ENCODE measurements around the gene EFNA5. TPM values are rescaled to one million over a fixed set of nuclear protein-coding genes. Genes with fewer than 3 reads are reported as not detected.

The EFNA5 gene
- total RNA-seq, 1 experiment from 2014 or later = 1.5 TPM

- no peak for TF ChIP-seq CTCF (IDR thresholded peaks at IDR 0.05; ENCODE audit: insufficient read depth in 1 of 2, low read depth in 1 of 2, low read length in 1 of 2, severe bottlenecking in 1 of 2, unreplicated experiment in 1 of 2)
- DNase-seq = no peak
- BruUV-seq (replicated peaks) = no TSS peak
- H3K9me3 ChIP-seq = no peaks in the 10 kb centered on the region
- H3K4me3 ChIP-seq (ENCODE audit: low read depth, low read length) = no peak overlapping the region
- peaks cover 4% of the 10 kb centered on the region for H3K4me1 Mint-ChIP-seq (ENCODE audit: low read depth, unreplicated experiment)
- peaks cover 5% of the 10 kb centered on the region for H3K27me3 Mint-ChIP-seq (ENCODE audit: insufficient read depth, unreplicated experiment)
- H3K9me3 Mint-ChIP-seq (ENCODE audit: unreplicated experiment) = no peaks in the 10 kb centered on the region
- no peaks in the 10 kb centered on the region for H3K36me3 ChIP-seq (ENCODE audit: control insufficient read depth, insufficient read depth, low read length)
- H3K27ac Mint-ChIP-seq (ENCODE audit: unreplicated experiment) = no peak overlapping the region
- no peaks in the 10 kb centered on the region for H3K27me3 ChIP-seq (replicated peaks; ENCODE audit: control insufficient read depth, insufficient read depth, low read length)
- ChIA-PET CTCF (no interaction called here), POLR2A (no interaction called here)
- intact Hi-C loops (cut with micrococcal nuclease; ENCODE audit: unreplicated experiment) = no loop called here
- no peak overlapping the region for H3K4me3 Mint-ChIP-seq (ENCODE audit: unreplicated experiment)
- no peaks in the 10 kb centered on the region for H3K4me1 ChIP-seq
- H3K36me3 Mint-ChIP-seq (ENCODE audit: insufficient read depth, unreplicated experiment) = no peaks in the 10 kb centered on the region
Measured at GRCh38 chr5:107487056-107487542, 183.6 kb downstream of the EFNA5 start.

GRCh38 chr5:107486489-107486888, 184.2 kb downstream of the EFNA5 start:
- peaks cover 5% of the 10 kb centered on the region for H3K27me3 Mint-ChIP-seq (ENCODE audit: insufficient read depth, unreplicated experiment)
- no peaks in the 10 kb centered on the region for H3K9me3 Mint-ChIP-seq (ENCODE audit: unreplicated experiment)
- no peak for TF ChIP-seq CTCF (IDR thresholded peaks at IDR 0.05; ENCODE audit: insufficient read depth in 1 of 2, low read depth in 1 of 2, low read length in 1 of 2, severe bottlenecking in 1 of 2, unreplicated experiment in 1 of 2)
- Histone ChIP-seq H3K4me1 (no peaks in the 10 kb centered on the region), H3K27me3 (replicated peaks; ENCODE audit: control insufficient read depth, insufficient read depth, low read length) (no peaks in the 10 kb centered on the region), H3K36me3 (ENCODE audit: control insufficient read depth, insufficient read depth, low read length) (no peaks in the 10 kb centered on the region), H3K9me3 (no peaks in the 10 kb centered on the region), H3K4me3 (ENCODE audit: low read depth, low read length) (no peak overlapping the region)
- BruUV-seq (replicated peaks) = no TSS peak
- intact Hi-C loops (cut with micrococcal nuclease; ENCODE audit: unreplicated experiment) = no loop called here
- no peaks in the 10 kb centered on the region for H3K36me3 Mint-ChIP-seq (ENCODE audit: insufficient read depth, unreplicated experiment)
- H3K4me3 Mint-ChIP-seq (ENCODE audit: unreplicated experiment) = no peak overlapping the region
- H3K27ac Mint-ChIP-seq (ENCODE audit: unreplicated experiment) = no peak overlapping the region
- ChIA-PET CTCF (no interaction called here), POLR2A (no interaction called here)
- peaks cover 4% of the 10 kb centered on the region for H3K4me1 Mint-ChIP-seq (ENCODE audit: low read depth, unreplicated experiment)
- DNase-seq = no peak

- TF ChIP-seq CTCF (IDR thresholded peaks at IDR 0.05; ENCODE audit: insufficient read depth in 1 of 2, low read depth in 1 of 2, low read length in 1 of 2, severe bottlenecking in 1 of 2, unreplicated experiment in 1 of 2) = no peak
- peaks cover 5% of the 10 kb centered on the region for H3K27me3 Mint-ChIP-seq (ENCODE audit: insufficient read depth, unreplicated experiment)
- no peak overlapping the region for H3K4me3 ChIP-seq (ENCODE audit: low read depth, low read length)
- POLR2A ChIA-PET = no interaction called here
- CTCF ChIA-PET = no interaction called here
- BruUV-seq (replicated peaks) = no TSS peak
- no peaks in the 10 kb centered on the region for H3K36me3 ChIP-seq (ENCODE audit: control insufficient read depth, insufficient read depth, low read length)
- H3K9me3 Mint-ChIP-seq (ENCODE audit: unreplicated experiment) = no peaks in the 10 kb centered on the region
- H3K4me3 Mint-ChIP-seq (ENCODE audit: unreplicated experiment) = no peak overlapping the region
- intact Hi-C loops (cut with micrococcal nuclease; ENCODE audit: unreplicated experiment) = no loop called here
- H3K4me1 Mint-ChIP-seq (ENCODE audit: low read depth, unreplicated experiment) = peaks cover 4% of the 10 kb centered on the region
- H3K27me3 ChIP-seq (replicated peaks; ENCODE audit: control insufficient read depth, insufficient read depth, low read length) = no peaks in the 10 kb centered on the region
- H3K36me3 Mint-ChIP-seq (ENCODE audit: insufficient read depth, unreplicated experiment) = no peaks in the 10 kb centered on the region
- H3K9me3 ChIP-seq = no peaks in the 10 kb centered on the region
- DNase-seq = no peak
- H3K27ac Mint-ChIP-seq (ENCODE audit: unreplicated experiment) = no peak overlapping the region
- H3K4me1 ChIP-seq = no peaks in the 10 kb centered on the region
Measured at GRCh38 chr5:107485184-107485583, 185.6 kb downstream of the EFNA5 start.
